Liver (tissue), 9 donors: ENCODE results near the gene ZNF92. TPM values are rescaled to one million over a fixed set of nuclear protein-coding genes. Genes with fewer than 3 reads are reported as not detected.

Experiments used
- DNase-seq: peaks from one replicate; pipeline ENCODE4 v3.0.0-alpha.2; 2017; ENCODE audit warnings: low spot score
- H3K27ac ChIP-seq, 2 donors: one replicate each; pipeline ENCODE4 v1.7.0; 2013; ENCODE audit warnings: inconsistent platforms in 2 of 2, low read length in 2 of 2, control low read depth in 1 of 2, low read depth in 1 of 2, mild to moderate bottlenecking in 1 of 2
- H3K27me3 ChIP-seq, 4 donors: one replicate each; pipeline versions ENCODE4 v1.6.1 to v1.7.0; 2013; ENCODE audit warnings: low read length in 3 of 4, inconsistent platforms in 1 of 4, mild to moderate bottlenecking in 1 of 4, moderate library complexity in 1 of 4; ENCODE audit not compliant: control insufficient read depth in 4 of 4, insufficient read depth in 4 of 4
- H3K36me3 ChIP-seq, 4 donors: one replicate each; pipeline versions ENCODE4 v1.6.1 to v1.7.0; 2013; ENCODE audit warnings: low read length in 3 of 4, mild to moderate bottlenecking in 3 of 4, low read depth in 1 of 4, moderate library complexity in 1 of 4; ENCODE audit not compliant: control insufficient read depth in 4 of 4, insufficient read depth in 3 of 4
- H3K4me1 ChIP-seq, 4 donors: one replicate each; pipeline versions ENCODE4 v1.6.1 to v1.7.0; 2013; ENCODE audit warnings: low read length in 3 of 4, mild to moderate bottlenecking in 3 of 4, moderate library complexity in 1 of 4; ENCODE audit not compliant: control insufficient read depth in 4 of 4, insufficient read depth in 4 of 4
- H3K4me3 ChIP-seq, 3 donors: one replicate each; pipeline versions ENCODE4 v1.6.1 to v1.7.0; 2013; ENCODE audit warnings: low read length in 3 of 3, control low read depth in 1 of 3, low read depth in 1 of 3, mild to moderate bottlenecking in 1 of 3
- H3K9ac ChIP-seq, 2 donors: one replicate each; pipeline ENCODE4 v1.7.0; 2013; ENCODE audit warnings: low read length in 2 of 2, mild to moderate bottlenecking in 2 of 2, moderate library complexity in 2 of 2, control low read depth in 1 of 2, low read depth in 1 of 2
- H3K9me3 ChIP-seq, 4 donors: one replicate each; pipeline versions ENCODE4 v1.6.1 to v1.7.0; 2013; ENCODE audit warnings: low read length in 3 of 4; ENCODE audit not compliant: control insufficient read depth in 4 of 4
- EGR1 ChIP-seq, 2 donors: IDR thresholded peaks; 2 replicates each; pipeline ENCODE4 v1.6.1; 2016 to 2018; ENCODE audit warnings: antibody characterized with exemption in 2 of 2, low read depth in 2 of 2
- FOXA1 ChIP-seq: IDR thresholded peaks from 2 replicates; pipeline ENCODE4 v1.6.1; 2016; ENCODE audit warnings: antibody characterized with exemption
- FOXA2 ChIP-seq: IDR thresholded peaks from 2 replicates; pipeline ENCODE4 v1.6.1; 2016; ENCODE audit warnings: antibody characterized with exemption
- HNF4A ChIP-seq, 2 donors: conservative IDR thresholded peaks; 2 replicates each; pipeline ENCODE4 v1.6.1; 2016; ENCODE audit warnings: antibody characterized with exemption in 2 of 2, mild to moderate bottlenecking in 2 of 2
- HNF4G ChIP-seq: IDR thresholded peaks from 2 replicates; pipeline ENCODE4 v1.6.1; 2016; ENCODE audit warnings: antibody characterized with exemption
- JUND ChIP-seq, 2 donors: IDR thresholded peaks; 2 replicates each; pipeline ENCODE4 v1.6.1; 2016; ENCODE audit warnings: antibody characterized with exemption in 2 of 2
- NR2F2 ChIP-seq: IDR thresholded peaks from 2 replicates; pipeline ENCODE4 v1.6.1; 2016; ENCODE audit warnings: antibody characterized with exemption
- RAD21 ChIP-seq, 2 donors: IDR thresholded peaks; 2 replicates each; pipeline ENCODE4 v1.6.1; 2016; ENCODE audit warnings: antibody characterized with exemption in 2 of 2, mild to moderate bottlenecking in 2 of 2
- RXRA ChIP-seq, 2 donors: IDR thresholded peaks; 2 replicates each; pipeline ENCODE4 v1.6.1; 2017 to 2018; ENCODE audit warnings: antibody characterized with exemption in 2 of 2, mild to moderate bottlenecking in 1 of 2
- YY1 ChIP-seq: IDR thresholded peaks from 2 replicates; pipeline ENCODE4 v1.6.1; 2016; ENCODE audit warnings: antibody characterized with exemption, mild to moderate bottlenecking
- WGBS: extraction: QIAGEN DNeasy Blood & Tissue Kit; methylation state at CpG from one replicate; pipeline ENCODE4 v1.1.7; 2013; 5-methylcytosine and 5-hydroxymethylcytosine counted together
- polyA plus RNA-seq, 2 donors: library from polyadenylated mRNA; stranded (reverse) in 1 of 2; unstranded in 1 of 2; fragments of 200-250 nt in 1 of 2; fragments of >200 nt in 1 of 2; fragmentation: Nextera tagmentation in 1 of 2; extraction: Ambion mirVana in 1 of 2; gene quantifications; one replicate each; pipeline versions ENCODE4 v1.2.1 to v1.2.3, GENCODE V29; 2013 to 2015
- total RNA-seq, 2 donors: library from RNA; depleted of rRNA; stranded (reverse); fragments of >200 nt; gene quantifications; one replicate each; pipeline ENCODE4 v1.2.3, GENCODE V29; 2014
- TF ChIP-seq, protein P1 (sequence below): IDR thresholded peaks from 2 replicates; pipeline ENCODE4 v1.6.1; 2016; ENCODE audit warnings: antibody characterized with exemption, mild to moderate bottlenecking
- TF ChIP-seq, protein P2 (sequence below): IDR thresholded peaks from 2 replicates; pipeline ENCODE4 v1.6.1; 2016; ENCODE audit warnings: antibody characterized with exemption
- donor health status: healthy.
- donor health status: healthy.
- donor health status: healthy.
- donor health status: healthy.
- donor health status: healthy.

The ZNF92 gene
- total and polyA plus RNA-seq, 4 donors = 1.6 to 6.5 (median 2.7) TPM

GRCh38 chr7:65371468-65371867, 2.2 kb upstream of the ZNF92 start:
- no peak overlapping the region for H3K4me3 ChIP-seq
- no peak overlapping the region for H3K27ac ChIP-seq
- H3K27me3 ChIP-seq = no peaks in the 10 kb centered on the region
- TF ChIP-seq NR2F2 (no peak), HNF4G (no peak), RXRA (IDR thresholded peaks at IDR 0.05) (peak; percentile 12 to 13), FOXA2 (peak; percentile 72), JUND (IDR thresholded peaks at IDR 0.05) (no peak), FOXA1 (peak; percentile 72), YY1 (peak; percentile 47), HNF4A (conservative IDR thresholded peaks at IDR 0.05) (peak; percentile 11 to 29), RAD21 (IDR thresholded peaks at IDR 0.05) (peak; percentile 28 to 52)
- TF ChIP-seq, protein P1, sequence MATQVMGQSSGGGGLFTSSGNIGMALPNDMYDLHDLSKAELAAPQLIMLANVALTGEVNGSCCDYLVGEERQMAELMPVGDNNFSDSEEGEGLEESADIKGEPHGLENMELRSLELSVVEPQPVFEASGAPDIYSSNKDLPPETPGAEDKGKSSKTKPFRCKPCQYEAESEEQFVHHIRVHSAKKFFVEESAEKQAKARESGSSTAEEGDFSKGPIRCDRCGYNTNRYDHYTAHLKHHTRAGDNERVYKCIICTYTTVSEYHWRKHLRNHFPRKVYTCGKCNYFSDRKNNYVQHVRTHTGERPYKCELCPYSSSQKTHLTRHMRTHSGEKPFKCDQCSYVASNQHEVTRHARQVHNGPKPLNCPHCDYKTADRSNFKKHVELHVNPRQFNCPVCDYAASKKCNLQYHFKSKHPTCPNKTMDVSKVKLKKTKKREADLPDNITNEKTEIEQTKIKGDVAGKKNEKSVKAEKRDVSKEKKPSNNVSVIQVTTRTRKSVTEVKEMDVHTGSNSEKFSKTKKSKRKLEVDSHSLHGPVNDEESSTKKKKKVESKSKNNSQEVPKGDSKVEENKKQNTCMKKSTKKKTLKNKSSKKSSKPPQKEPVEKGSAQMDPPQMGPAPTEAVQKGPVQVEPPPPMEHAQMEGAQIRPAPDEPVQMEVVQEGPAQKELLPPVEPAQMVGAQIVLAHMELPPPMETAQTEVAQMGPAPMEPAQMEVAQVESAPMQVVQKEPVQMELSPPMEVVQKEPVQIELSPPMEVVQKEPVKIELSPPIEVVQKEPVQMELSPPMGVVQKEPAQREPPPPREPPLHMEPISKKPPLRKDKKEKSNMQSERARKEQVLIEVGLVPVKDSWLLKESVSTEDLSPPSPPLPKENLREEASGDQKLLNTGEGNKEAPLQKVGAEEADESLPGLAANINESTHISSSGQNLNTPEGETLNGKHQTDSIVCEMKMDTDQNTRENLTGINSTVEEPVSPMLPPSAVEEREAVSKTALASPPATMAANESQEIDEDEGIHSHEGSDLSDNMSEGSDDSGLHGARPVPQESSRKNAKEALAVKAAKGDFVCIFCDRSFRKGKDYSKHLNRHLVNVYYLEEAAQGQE = peak; percentile 35
- H3K4me1 ChIP-seq = peaks cover 7 to 22% (median 15%) of the 10 kb centered on the region in 4 donors
- 37% methylated on average over 5 of the region's 5 CpGs for WGBS
- H3K36me3 ChIP-seq = no peaks in the 10 kb centered on the region
- DNase-seq = no peak
- no peaks in the 10 kb centered on the region for H3K9me3 ChIP-seq
- no peak overlapping the region for H3K9ac ChIP-seq

DNA sequence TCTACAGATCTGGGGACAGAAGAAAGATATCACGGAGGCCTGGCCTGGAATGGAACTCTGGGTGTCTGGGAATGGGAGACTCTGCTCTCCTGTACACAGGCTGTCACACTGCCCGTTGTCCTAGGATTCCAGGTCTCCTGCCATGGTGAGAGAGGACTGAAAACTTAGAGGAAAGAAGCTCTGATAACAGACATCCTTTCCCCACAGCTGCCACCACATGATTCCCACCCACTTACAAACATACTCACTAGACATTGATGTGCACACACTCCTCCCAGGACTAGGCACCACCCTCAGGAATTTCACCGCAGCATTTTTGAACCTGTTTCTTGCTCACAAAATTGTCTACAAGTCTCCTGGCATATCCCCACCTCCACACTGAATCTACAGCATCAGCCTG, 5.7 kb downstream of the ZNF92 start:
- no peak overlapping the region for H3K4me3 ChIP-seq
- no peaks in the 10 kb centered on the region for H3K27me3 ChIP-seq
- H3K36me3 ChIP-seq = no peaks in the 10 kb centered on the region
- H3K27ac ChIP-seq = no peak overlapping the region
- no peaks in the 10 kb centered on the region for H3K9me3 ChIP-seq
- 72% methylated on average over 3 of the region's 3 CpGs for WGBS
- no peak overlapping the region for H3K9ac ChIP-seq
- H3K4me1 ChIP-seq = peaks cover 2 to 9% (median 5%) of the 10 kb centered on the region in 4 donors
- TF ChIP-seq RAD21 (IDR thresholded peaks at IDR 0.05) (no peak), HNF4A (conservative IDR thresholded peaks at IDR 0.05) (no peak), JUND (IDR thresholded peaks at IDR 0.05) (no peak), EGR1 (IDR thresholded peaks at IDR 0.05; ENCODE audit: low read depth in 2 of 2) (no peak), FOXA1 (no peak)
- TF ChIP-seq, protein P1 = no peak
- TF ChIP-seq, protein P2, sequence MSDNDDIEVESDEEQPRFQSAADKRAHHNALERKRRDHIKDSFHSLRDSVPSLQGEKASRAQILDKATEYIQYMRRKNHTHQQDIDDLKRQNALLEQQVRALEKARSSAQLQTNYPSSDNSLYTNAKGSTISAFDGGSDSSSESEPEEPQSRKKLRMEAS = no peak
- no peak for DNase-seq
